ENCODE measurements around the gene FKBP11.
"Not testable (repeated sequence)": the region's sequence is repeated elsewhere in the genome, so short reads cannot be mapped to it uniquely, and the experiment has no call there.

Gene FKBP11

GRCh38 chr12:48930475-48930874 is 5.2 kb upstream of the FKBP11 start:
- no peak for DNase-seq (ENCODE audit: low spot score)
- TF ChIP-seq, protein P1, sequence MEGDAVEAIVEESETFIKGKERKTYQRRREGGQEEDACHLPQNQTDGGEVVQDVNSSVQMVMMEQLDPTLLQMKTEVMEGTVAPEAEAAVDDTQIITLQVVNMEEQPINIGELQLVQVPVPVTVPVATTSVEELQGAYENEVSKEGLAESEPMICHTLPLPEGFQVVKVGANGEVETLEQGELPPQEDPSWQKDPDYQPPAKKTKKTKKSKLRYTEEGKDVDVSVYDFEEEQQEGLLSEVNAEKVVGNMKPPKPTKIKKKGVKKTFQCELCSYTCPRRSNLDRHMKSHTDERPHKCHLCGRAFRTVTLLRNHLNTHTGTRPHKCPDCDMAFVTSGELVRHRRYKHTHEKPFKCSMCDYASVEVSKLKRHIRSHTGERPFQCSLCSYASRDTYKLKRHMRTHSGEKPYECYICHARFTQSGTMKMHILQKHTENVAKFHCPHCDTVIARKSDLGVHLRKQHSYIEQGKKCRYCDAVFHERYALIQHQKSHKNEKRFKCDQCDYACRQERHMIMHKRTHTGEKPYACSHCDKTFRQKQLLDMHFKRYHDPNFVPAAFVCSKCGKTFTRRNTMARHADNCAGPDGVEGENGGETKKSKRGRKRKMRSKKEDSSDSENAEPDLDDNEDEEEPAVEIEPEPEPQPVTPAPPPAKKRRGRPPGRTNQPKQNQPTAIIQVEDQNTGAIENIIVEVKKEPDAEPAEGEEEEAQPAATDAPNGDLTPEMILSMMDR (IDR thresholded peaks at IDR 0.05; ENCODE audit: extremely low read depth, missing control alignments) = no peak

- DNase-seq (ENCODE audit: low spot score) = no peak
- TF ChIP-seq, protein P1 (IDR thresholded peaks at IDR 0.05; ENCODE audit: extremely low read depth, missing control alignments) = no peak
Measured at GRCh38 chr12:48929551-48929950, 4.3 kb upstream of the FKBP11 start.

DNA sequence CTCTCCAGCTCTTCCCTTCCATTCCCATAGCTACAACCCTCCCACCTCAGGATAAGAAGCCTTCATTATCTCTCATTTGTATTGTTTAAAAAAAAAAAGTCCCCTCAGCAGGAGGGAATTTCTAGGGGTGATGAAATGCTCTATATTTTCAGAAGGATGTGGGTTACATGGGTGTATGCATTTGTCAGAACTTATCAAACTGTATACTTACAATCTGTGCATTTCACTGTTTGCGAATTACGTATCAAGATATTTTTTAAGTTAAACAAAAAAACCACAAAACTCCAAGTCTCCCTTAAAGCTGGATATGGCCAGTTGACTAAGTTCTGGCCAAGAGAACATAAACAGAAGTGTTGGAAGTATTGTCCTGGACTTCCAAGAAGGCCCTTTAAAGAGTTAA is 2.0 kb upstream of the FKBP11 start:
- no peak for DNase-seq (ENCODE audit: low spot score)
- TF ChIP-seq, protein P1 (IDR thresholded peaks at IDR 0.05; ENCODE audit: extremely low read depth, missing control alignments) = no peak

GRCh38 chr12:48924617-48925303 is 532 bp downstream of the FKBP11 start:
- TF ChIP-seq, protein P1 (IDR thresholded peaks at IDR 0.05; ENCODE audit: extremely low read depth, missing control alignments) = peak; percentile 42
- peak; percentile 85 for DNase-seq (ENCODE audit: low spot score)

- no peak for DNase-seq (ENCODE audit: low spot score)
- TF ChIP-seq, protein P1 (IDR thresholded peaks at IDR 0.05; ENCODE audit: extremely low read depth, missing control alignments) = no peak
Measured at GRCh38 chr12:48923117-48923516, 2.2 kb downstream of the FKBP11 start.

GRCh38 chr12:48917857-48918537 is 7.3 kb downstream of the FKBP11 start:
- DNase-seq (ENCODE audit: low spot score) = no peak
- TF ChIP-seq, protein P1 (IDR thresholded peaks at IDR 0.05; ENCODE audit: extremely low read depth, missing control alignments) = no peak

DNA sequence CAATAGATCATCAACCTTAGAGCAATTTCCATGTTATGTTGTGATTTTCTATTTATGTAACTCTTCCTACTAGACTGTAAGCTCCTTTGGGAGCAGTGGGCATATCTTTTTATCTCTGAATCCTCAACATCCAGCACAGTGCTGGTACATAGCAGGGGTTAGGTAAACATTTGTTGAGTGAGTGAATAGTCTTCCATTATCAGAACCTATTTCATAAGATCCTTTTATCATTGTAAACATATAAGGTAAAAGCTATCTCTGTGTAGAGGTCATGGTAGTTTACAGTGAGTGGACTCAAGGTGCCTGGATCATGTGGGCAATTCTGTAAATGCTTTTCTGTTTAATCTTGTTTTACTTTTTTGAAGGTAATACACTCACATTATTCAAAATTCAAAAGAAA is 15.1 kb downstream of the FKBP11 start:
- TF ChIP-seq, protein P1 (IDR thresholded peaks at IDR 0.05; ENCODE audit: extremely low read depth, missing control alignments) = no peak
- DNase-seq (ENCODE audit: low spot score) = no peak

- not testable (repeated sequence) for DNase-seq (ENCODE audit: low spot score)
Measured at GRCh38 chr12:48909698-48910097, 15.6 kb downstream of the FKBP11 start.

Measured in GM20000 (cell line).